ENCODE data around the gene CEP83. TPM values are rescaled to one million over a fixed set of nuclear protein-coding genes. Genes with fewer than 3 reads are reported as not detected.
"Not testable (repeated sequence)": the region's sequence is repeated elsewhere in the genome, so short reads cannot be mapped to it uniquely, and the experiment has no call there.

CEP83 gene
- total and polyA plus RNA-seq, 2 experiments from 2014 or later: 5.8 to 6.9 TPM

DNA sequence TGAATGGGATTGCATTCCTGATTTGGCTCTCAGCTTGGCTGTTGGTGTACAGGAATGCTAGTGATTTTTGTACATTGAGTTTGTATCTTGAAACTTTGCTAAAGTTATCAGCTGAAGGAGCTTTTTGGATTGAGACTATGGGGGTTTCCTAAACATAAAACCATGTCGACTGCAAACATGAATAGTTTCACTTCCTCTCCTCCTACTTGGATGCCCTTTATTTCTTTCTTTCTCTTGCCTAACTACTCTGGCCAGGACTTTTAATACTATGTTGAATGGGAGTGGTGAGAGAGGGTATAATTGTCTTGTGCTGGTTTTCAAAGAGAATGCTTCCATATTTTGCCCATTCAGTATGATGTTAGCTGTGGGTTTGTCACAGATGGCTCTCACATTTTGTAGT lies 141.5 kb downstream of the CEP83 start:
- peaks cover 14% of the 10 kb centered on the region; the same call in 1 of the 2 replicates for H3K36me3 ChIP-seq (ENCODE audit: low read depth)
- no peak overlapping the region for H3K4me3 ChIP-seq
- H3K9ac ChIP-seq: no peak overlapping the region
- in situ Hi-C loops (cut with MboI): no loop called here
- H3K9me2 ChIP-seq (ENCODE audit: insufficient read depth): no peaks in the 10 kb centered on the region
- H2AFZ ChIP-seq: no peak overlapping the region
- peaks cover 7% of the 10 kb centered on the region for H3K9me3 ChIP-seq (ENCODE audit: low read depth)
- no peak for TF ChIP-seq EZH2phosphoT487 (IDR thresholded peaks at IDR 0.05; ENCODE audit: insufficient read depth, low read depth)
- no peaks in the 10 kb centered on the region for H3K79me2 ChIP-seq (ENCODE audit: insufficient read depth)
- H3K4me2 ChIP-seq (ENCODE audit: unreplicated experiment): no peak overlapping the region
- WGBS, 2 experiments (ENCODE audit: low coverage in 1 of 2, low lambda C conversion rate in 2 of 2, missing lambda C conversion rate in 2 of 2): 65 to 67% methylated on average over 1 of the region's 1 CpG
- no peaks in the 10 kb centered on the region for H3K27me3 ChIP-seq (replicated peaks; ENCODE audit: insufficient read depth)
- H3K27ac ChIP-seq: no peak overlapping the region
- no peaks in the 10 kb centered on the region for H3K4me1 ChIP-seq (ENCODE audit: insufficient read depth)
- H4K20me1 ChIP-seq (ENCODE audit: insufficient read depth): no peaks in the 10 kb centered on the region
- no peaks in the 10 kb centered on the region for H3F3A ChIP-seq (ENCODE audit: insufficient read depth)
- DNase-seq: no peak

DNA sequence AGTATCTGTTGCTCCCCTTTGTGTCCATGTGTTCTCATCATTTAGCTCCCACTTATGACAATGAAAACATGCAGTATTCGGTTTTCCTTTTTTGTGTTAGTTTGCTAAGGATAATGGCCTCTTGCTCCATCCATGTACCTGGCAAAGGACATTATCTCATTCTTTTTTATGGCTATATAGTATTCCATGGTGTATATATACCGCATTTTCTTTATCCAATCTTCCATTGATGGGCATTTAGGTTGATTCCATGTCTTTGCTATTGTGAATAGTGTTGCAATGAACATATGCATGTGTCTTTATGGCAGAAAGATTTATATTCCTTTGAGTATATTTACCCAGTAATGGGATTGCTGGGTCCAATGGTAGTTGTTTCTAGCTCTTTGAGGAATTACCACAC lies 143.1 kb downstream of the CEP83 start:
- H2AFZ ChIP-seq; DNase-seq; H3K9ac ChIP-seq; in situ Hi-C loops (cut with MboI); H3K4me3 ChIP-seq; H3K27ac ChIP-seq; H3K9me2 ChIP-seq (ENCODE audit: insufficient read depth); H3F3A ChIP-seq (ENCODE audit: insufficient read depth); H4K20me1 ChIP-seq (ENCODE audit: insufficient read depth); H3K4me2 ChIP-seq (ENCODE audit: unreplicated experiment); H3K4me1 ChIP-seq (ENCODE audit: insufficient read depth); H3K27me3 ChIP-seq (replicated peaks; ENCODE audit: insufficient read depth); H3K79me2 ChIP-seq (ENCODE audit: insufficient read depth); H3K9me3 ChIP-seq (ENCODE audit: low read depth): not testable (repeated sequence)
- 93 to 100% methylated on average over 2 of the region's 2 CpGs for WGBS, 2 experiments (ENCODE audit: low coverage in 1 of 2, low lambda C conversion rate in 2 of 2, missing lambda C conversion rate in 2 of 2)
- H3K36me3 ChIP-seq (ENCODE audit: low read depth): peaks cover 14% of the 10 kb centered on the region; the same call in 1 of the 2 replicates

DNA sequence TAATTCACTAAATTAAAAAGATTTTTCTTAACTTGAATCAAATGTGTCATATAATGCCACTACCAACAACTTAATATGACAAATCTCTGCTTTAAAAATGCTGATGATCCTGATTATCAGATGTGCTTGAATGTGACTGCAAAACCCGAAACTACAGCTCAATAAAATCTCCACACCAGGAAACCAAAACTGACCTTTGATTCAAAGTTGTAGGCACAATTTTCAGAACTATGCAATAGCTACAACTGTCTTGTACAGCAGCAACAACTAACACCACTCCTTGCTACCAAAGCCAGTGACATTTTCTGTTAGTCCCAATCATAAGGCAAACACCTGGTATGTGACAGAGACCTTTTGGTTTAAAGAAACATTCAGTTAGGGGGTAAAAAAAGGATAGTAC lies 147.3 kb downstream of the CEP83 start:
- no peak overlapping the region for H2AFZ ChIP-seq
- TF ChIP-seq EZH2phosphoT487 (IDR thresholded peaks at IDR 0.05; ENCODE audit: insufficient read depth, low read depth) (no peak), EZH2 (IDR thresholded peaks at IDR 0.05; ENCODE audit: insufficient read depth, poor library complexity, severe bottlenecking) (no peak)
- H4K20me1 ChIP-seq (ENCODE audit: insufficient read depth): no peaks in the 10 kb centered on the region
- WGBS, 2 experiments (ENCODE audit: low coverage in 1 of 2, low lambda C conversion rate in 2 of 2, missing lambda C conversion rate in 2 of 2): 94 to 100% methylated on average over 1 of the region's 1 CpG
- H3K4me3 ChIP-seq: no peak overlapping the region
- H3K27ac ChIP-seq: no peak overlapping the region
- H3K4me2 ChIP-seq (ENCODE audit: unreplicated experiment): no peak overlapping the region
- no peaks in the 10 kb centered on the region for H3K9me2 ChIP-seq (ENCODE audit: insufficient read depth)
- no peak for DNase-seq
- H3K79me2 ChIP-seq (ENCODE audit: insufficient read depth): no peaks in the 10 kb centered on the region
- in situ Hi-C loops (cut with MboI): no loop called here
- H3K9me3 ChIP-seq (ENCODE audit: low read depth): no peaks in the 10 kb centered on the region
- no peaks in the 10 kb centered on the region for H3K27me3 ChIP-seq (replicated peaks; ENCODE audit: insufficient read depth)
- H3K4me1 ChIP-seq (ENCODE audit: insufficient read depth): no peaks in the 10 kb centered on the region
- H3F3A ChIP-seq (ENCODE audit: insufficient read depth): no peaks in the 10 kb centered on the region
- peaks cover 10% of the 10 kb centered on the region; the same call in 1 of the 2 replicates for H3K36me3 ChIP-seq (ENCODE audit: low read depth)
- H3K9ac ChIP-seq: no peak overlapping the region

GRCh38 chr12:94309373-94309772 lies 150.3 kb downstream of the CEP83 start:
- Histone ChIP-seq H3K4me2 (ENCODE audit: unreplicated experiment) (no peak overlapping the region), H3K4me3 (no peak overlapping the region), H4K20me1 (ENCODE audit: insufficient read depth) (no peaks in the 10 kb centered on the region), H3K79me2 (ENCODE audit: insufficient read depth) (no peaks in the 10 kb centered on the region), H3K9me3 (ENCODE audit: low read depth) (no peaks in the 10 kb centered on the region), H3F3A (ENCODE audit: insufficient read depth) (no peaks in the 10 kb centered on the region), H3K4me1 (ENCODE audit: insufficient read depth) (peaks cover 15% of the 10 kb centered on the region), H3K27me3 (replicated peaks; ENCODE audit: insufficient read depth) (no peaks in the 10 kb centered on the region), H3K36me3 (ENCODE audit: low read depth) (peaks cover 10% of the 10 kb centered on the region; the same call in 1 of the 2 replicates), H3K9ac (no peak overlapping the region), H3K27ac (no peak overlapping the region), H3K9me2 (ENCODE audit: insufficient read depth) (no peaks in the 10 kb centered on the region), H2AFZ (no peak overlapping the region)
- WGBS, 2 experiments (ENCODE audit: low coverage in 1 of 2, low lambda C conversion rate in 2 of 2, missing lambda C conversion rate in 2 of 2): 95 to 99% methylated on average over 5 of the region's 5 CpGs
- in situ Hi-C loops (cut with MboI): no loop called here
- TF ChIP-seq EZH2 (IDR thresholded peaks at IDR 0.05; ENCODE audit: insufficient read depth, poor library complexity, severe bottlenecking): no peak
- TF ChIP-seq EZH2phosphoT487 (IDR thresholded peaks at IDR 0.05; ENCODE audit: insufficient read depth, low read depth): no peak
- DNase-seq: no peak

- no peak overlapping the region for H2AFZ ChIP-seq
- H4K20me1 ChIP-seq (ENCODE audit: insufficient read depth): no peaks in the 10 kb centered on the region
- peaks cover 10% of the 10 kb centered on the region; the same call in 1 of the 2 replicates for H3K36me3 ChIP-seq (ENCODE audit: low read depth)
- H3F3A ChIP-seq (ENCODE audit: insufficient read depth): no peaks in the 10 kb centered on the region
- peaks cover 15% of the 10 kb centered on the region for H3K4me1 ChIP-seq (ENCODE audit: insufficient read depth)
- H3K9me2 ChIP-seq (ENCODE audit: insufficient read depth): no peaks in the 10 kb centered on the region
- H3K79me2 ChIP-seq (ENCODE audit: insufficient read depth): no peaks in the 10 kb centered on the region
- no peak overlapping the region for H3K4me2 ChIP-seq (ENCODE audit: unreplicated experiment)
- H3K9me3 ChIP-seq (ENCODE audit: low read depth): no peaks in the 10 kb centered on the region
- H3K4me3 ChIP-seq: no peak overlapping the region
- no peak overlapping the region for H3K27ac ChIP-seq
- no peak overlapping the region for H3K9ac ChIP-seq
- no peaks in the 10 kb centered on the region for H3K27me3 ChIP-seq (replicated peaks; ENCODE audit: insufficient read depth)
- 93 to 96% methylated on average over 2 of the region's 2 CpGs for WGBS, 2 experiments (ENCODE audit: low coverage in 1 of 2, low lambda C conversion rate in 2 of 2, missing lambda C conversion rate in 2 of 2)
- in situ Hi-C loops (cut with MboI): no loop called here
- no peak for TF ChIP-seq EZH2 (IDR thresholded peaks at IDR 0.05; ENCODE audit: insufficient read depth, poor library complexity, severe bottlenecking)
- TF ChIP-seq EZH2phosphoT487 (IDR thresholded peaks at IDR 0.05; ENCODE audit: insufficient read depth, low read depth): no peak
- DNase-seq: no peak
Observed at GRCh38 chr12:94308612-94309011, 151.1 kb downstream of the CEP83 start.
